ENCODE data around the gene LARP4B. TPM values are rescaled to one million over a fixed set of nuclear protein-coding genes. Genes with fewer than 3 reads are reported as not detected.

Gene LARP4B
- total RNA-seq, 6 experiments from 2014 or later = 81.5 to 88.1 (median 83.5) TPM

DNA sequence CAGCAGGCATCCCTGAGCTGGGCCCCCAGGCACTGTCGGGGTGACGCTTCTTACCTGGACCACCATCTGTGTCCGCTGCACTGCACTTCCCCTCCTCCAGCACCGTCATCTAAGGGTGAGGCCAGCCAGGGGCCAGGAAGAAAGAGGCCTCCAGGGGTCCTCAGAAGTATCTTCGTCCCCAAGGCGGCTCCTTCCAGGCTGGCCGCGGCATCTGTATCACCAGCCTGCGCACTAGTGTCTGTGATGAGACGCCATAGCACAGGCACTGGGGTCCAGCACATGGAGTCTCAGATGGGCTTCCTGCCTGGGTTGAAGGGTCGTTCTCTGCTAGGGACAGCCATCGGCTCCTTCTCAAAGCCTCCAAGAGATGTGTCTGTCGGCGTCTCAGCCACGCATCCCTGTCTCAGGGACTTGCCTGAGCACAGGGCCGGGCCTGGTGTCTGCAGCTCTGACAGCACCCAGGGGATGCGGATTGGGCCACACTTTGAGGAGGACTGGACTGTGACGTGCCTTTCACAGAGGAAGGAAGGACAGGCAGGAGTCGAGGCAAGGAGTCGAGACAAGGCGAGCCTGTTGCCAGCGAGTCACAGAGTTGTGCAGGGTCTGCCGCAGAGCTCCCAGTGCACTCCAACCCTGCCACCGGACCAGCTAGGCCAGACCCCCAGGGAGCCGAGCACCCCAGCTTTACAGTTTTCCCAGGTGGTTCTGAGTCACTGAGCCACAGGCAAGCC, 140.5 kb downstream of the LARP4B start:
- no peak for DNase-seq
- Mint-ChIP-seq H3K4me1 (ENCODE audit: low read depth) (peaks cover 20% of the 10 kb centered on the region), H3K9me3 (peaks cover 1% of the 10 kb centered on the region; the same call in 1 of the 2 replicates), H3K4me3 (no peak overlapping the region), H3K27me3 (ENCODE audit: insufficient read depth) (peaks cover 8% of the 10 kb centered on the region), H3K27ac (no peak overlapping the region), H3K36me3 (ENCODE audit: low read depth) (peaks cover 14% of the 10 kb centered on the region)
- TF ChIP-seq CTCF (IDR thresholded peaks at IDR 0.05) = no peak

DNA sequence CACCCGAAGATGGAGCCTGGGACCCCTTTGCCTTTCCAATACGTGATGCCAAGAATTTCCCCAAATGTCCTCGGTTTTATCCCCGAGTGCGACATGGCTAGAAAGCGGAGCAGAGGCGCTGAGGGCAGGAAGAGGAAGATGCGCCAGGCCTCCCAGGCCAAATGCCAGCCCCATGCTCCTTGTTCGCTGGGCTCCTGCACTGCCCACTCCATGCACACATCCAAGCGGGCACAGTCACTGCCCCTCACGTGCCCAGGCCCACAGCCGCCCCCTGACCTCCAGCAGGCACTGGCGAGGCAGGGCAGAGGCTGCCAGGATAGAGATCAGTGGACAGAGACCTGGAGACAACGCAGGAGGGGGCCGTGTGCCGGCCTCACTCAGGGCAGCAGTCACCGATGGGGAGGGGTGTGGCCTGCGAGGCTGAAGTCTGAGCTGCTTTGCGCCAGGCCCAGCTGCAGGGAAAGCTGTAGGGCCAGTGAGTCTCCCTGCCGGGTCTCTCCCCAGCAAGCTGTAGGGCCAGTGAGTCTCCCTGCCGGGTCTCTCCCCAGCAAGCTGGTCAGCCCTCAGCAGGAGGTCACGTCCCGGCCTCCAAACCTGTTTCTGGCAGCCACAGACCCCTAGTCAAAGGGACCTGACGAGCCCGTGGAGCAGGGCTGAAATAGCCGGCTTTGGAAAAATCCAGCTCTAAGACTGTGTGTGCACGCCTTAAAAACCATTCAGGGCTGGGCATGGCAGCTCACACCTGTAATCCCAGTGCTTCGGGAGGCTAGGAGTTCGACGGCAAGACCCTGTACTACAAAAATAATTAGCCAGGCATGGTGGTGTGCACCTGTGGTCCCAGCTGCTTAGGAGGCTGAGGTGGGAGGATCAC, 141.4 kb downstream of the LARP4B start:
- Mint-ChIP-seq H3K4me1 (ENCODE audit: low read depth) (peaks cover 20% of the 10 kb centered on the region), H3K4me3 (no peak overlapping the region; the same call in 1 of the 2 replicates), H3K27me3 (ENCODE audit: insufficient read depth) (peaks cover 6% of the 10 kb centered on the region), H3K36me3 (ENCODE audit: low read depth) (peaks cover 7% of the 10 kb centered on the region; the same call in 1 of the 2 replicates), H3K9me3 (no peaks in the 10 kb centered on the region), H3K27ac (no peak overlapping the region)
- no peak for DNase-seq
- TF ChIP-seq CTCF (IDR thresholded peaks at IDR 0.05) = no peak

DNA sequence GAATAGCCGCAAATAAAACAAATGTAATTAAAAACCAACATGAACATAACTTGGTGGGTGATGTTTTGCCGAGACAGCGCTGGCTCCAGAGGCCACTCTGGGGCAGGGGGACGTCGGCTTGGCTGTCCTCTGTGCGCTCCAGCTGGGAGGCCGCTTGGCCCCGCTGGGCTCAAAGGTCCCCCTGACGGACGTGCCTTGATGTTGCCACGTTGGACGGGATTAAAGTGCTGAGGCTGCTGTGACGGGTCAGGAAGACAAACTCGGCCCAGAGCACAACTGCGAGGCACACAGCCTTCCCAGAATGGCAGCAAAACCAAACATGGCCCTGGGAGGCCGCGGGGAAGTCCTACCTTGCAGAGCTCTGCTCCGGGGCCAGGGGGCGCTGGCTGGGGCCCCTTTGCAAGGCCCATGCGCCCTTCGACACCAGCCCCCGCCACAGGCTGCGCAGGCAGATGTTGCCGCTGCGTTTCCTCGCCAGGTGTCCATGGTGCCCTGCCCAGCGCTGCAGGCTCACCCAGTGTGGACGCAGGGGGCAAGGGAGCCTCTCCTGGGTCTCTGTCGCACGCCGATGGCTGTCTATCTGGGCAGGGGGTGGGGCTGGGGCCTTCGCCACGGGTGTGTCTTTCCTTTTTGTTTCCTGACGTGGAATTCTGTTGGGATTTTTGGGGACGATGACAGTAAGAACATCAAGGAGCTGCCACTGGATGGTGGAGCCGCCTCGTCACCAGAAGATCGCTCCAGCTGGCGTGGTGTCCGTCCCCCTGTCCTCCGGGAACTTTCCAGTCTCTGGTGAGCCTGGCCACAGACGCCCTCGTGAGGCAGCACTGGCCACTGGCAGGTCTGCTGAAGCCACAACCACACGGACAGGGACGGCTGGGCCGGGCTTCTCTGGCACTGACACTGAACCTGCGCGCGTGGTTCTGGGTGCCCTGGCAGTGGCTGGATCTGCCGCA, 142.4 kb downstream of the LARP4B start:
- TF ChIP-seq CTCF (IDR thresholded peaks at IDR 0.05) = peak; percentile 76
- peak; percentile 84 for DNase-seq
- H3K36me3 Mint-ChIP-seq (ENCODE audit: low read depth) = no peaks in the 10 kb centered on the region
- H3K27ac Mint-ChIP-seq = peak overlapping the region; percentile 39; the same call in 1 of the 2 replicates
- H3K4me3 Mint-ChIP-seq = peak overlapping the region; percentile 75
- H3K27me3 Mint-ChIP-seq (ENCODE audit: insufficient read depth) = peaks cover 5% of the 10 kb centered on the region
- H3K9me3 Mint-ChIP-seq = no peaks in the 10 kb centered on the region
- peaks cover 14% of the 10 kb centered on the region for H3K4me1 Mint-ChIP-seq (ENCODE audit: low read depth)

- no peaks in the 10 kb centered on the region for H3K36me3 Mint-ChIP-seq (ENCODE audit: low read depth)
- no peak overlapping the region for H3K27ac Mint-ChIP-seq
- no peak for TF ChIP-seq CTCF (IDR thresholded peaks at IDR 0.05)
- H3K4me3 Mint-ChIP-seq = peak overlapping the region; percentile 41; the same call in 1 of the 2 replicates
- no peaks in the 10 kb centered on the region for H3K9me3 Mint-ChIP-seq
- peaks cover 12% of the 10 kb centered on the region for H3K4me1 Mint-ChIP-seq (ENCODE audit: low read depth)
- H3K27me3 Mint-ChIP-seq (ENCODE audit: insufficient read depth) = peaks cover 5% of the 10 kb centered on the region
- no peak for DNase-seq
These were observed 143.4 kb downstream of the LARP4B start for GRCh38 chr10:787933-788651.
